Measurements from ENCODE around the gene MT1HL1.

The MT1HL1 gene

GRCh38 chr1:237042892-237043576, 38.8 kb upstream of the MT1HL1 start:
- H3K4me3 ChIP-seq (ENCODE audit: low read depth, low read length) = no peak overlapping the region
- TF ChIP-seq CTCF (IDR thresholded peaks at IDR 0.05; ENCODE audit: borderline replicate concordance, insufficient read depth, low read depth, low read length) = no peak

GRCh38 chr1:237042526-237042891, 38.3 kb upstream of the MT1HL1 start:
- H3K4me3 ChIP-seq (ENCODE audit: low read depth, low read length) = no peak overlapping the region
- no peak for TF ChIP-seq CTCF (IDR thresholded peaks at IDR 0.05; ENCODE audit: borderline replicate concordance, insufficient read depth, low read depth, low read length)

GRCh38 chr1:237041795-237042525, 37.7 kb upstream of the MT1HL1 start, which contains the start of gene RYR2:
Gene RYR2 (plus strand): TSS chr1:237042184. CDS start chr1:237042522, 338 bp downstream.
- TF ChIP-seq CTCF (IDR thresholded peaks at IDR 0.05; ENCODE audit: borderline replicate concordance, insufficient read depth, low read depth, low read length) = no peak
- no peak within 1 kb of the TSS for H3K4me3 ChIP-seq (ENCODE audit: low read depth, low read length)

- no peak for TF ChIP-seq CTCF (IDR thresholded peaks at IDR 0.05; ENCODE audit: borderline replicate concordance, insufficient read depth, low read depth, low read length)
- H3K4me3 ChIP-seq (ENCODE audit: low read depth, low read length) = no peak overlapping the region
Observed at GRCh38 chr1:237041461-237041794, 37.2 kb upstream of the MT1HL1 start.

GRCh38 chr1:237040823-237041222, 36.6 kb upstream of the MT1HL1 start:
- no peak overlapping the region for H3K4me3 ChIP-seq (ENCODE audit: low read depth, low read length)
- TF ChIP-seq CTCF (IDR thresholded peaks at IDR 0.05; ENCODE audit: borderline replicate concordance, insufficient read depth, low read depth, low read length) = no peak

GRCh38 chr1:237038211-237038610, 34.0 kb upstream of the MT1HL1 start:
- no peak overlapping the region for H3K4me3 ChIP-seq (ENCODE audit: low read depth, low read length)
- no peak for TF ChIP-seq CTCF (IDR thresholded peaks at IDR 0.05; ENCODE audit: borderline replicate concordance, insufficient read depth, low read depth, low read length)

GRCh38 chr1:237035759-237036158, 31.5 kb upstream of the MT1HL1 start:
- no peak for TF ChIP-seq CTCF (IDR thresholded peaks at IDR 0.05; ENCODE audit: borderline replicate concordance, insufficient read depth, low read depth, low read length)

More at GRCh38 chr1:237035759-237036158, 31.5 kb upstream of the MT1HL1 start:
- H3K4me3 ChIP-seq (ENCODE audit: low read depth, low read length) = no peak overlapping the region

Measured in GM12875 (cell line).